HepG2 (cell line): ENCODE measurements around the gene TSPAN31. TPM values are rescaled to one million over a fixed set of nuclear protein-coding genes. Genes with fewer than 3 reads are reported as not detected.
A peak's percentile ranks its signal among the peaks of the same experiment; 100 is the strongest.

Experiments
- ADNP ChIP-seq: sonication (generic); formaldehyde crosslinking; IDR thresholded peaks from 2 replicates; pipeline ENCODE4 v1.4.0; 2020; ENCODE audit warnings: missing genetic modification reagents
- AGO2 ChIP-seq: fragments of 200-400 bp; formaldehyde crosslinking; optimal IDR thresholded peaks from 2 replicates; pipeline ENCODE3; 2017; ENCODE audit warnings: mild to moderate bottlenecking, low read depth, low read length, moderate library complexity
- ATAD3A ChIP-seq: sonication (generic); formaldehyde crosslinking; IDR thresholded peaks from 2 replicates; pipeline ENCODE4 v1.4.0; 2020; ENCODE audit warnings: missing genetic modification reagents
- GPN1 ChIP-seq: sonication (generic); formaldehyde crosslinking; IDR thresholded peaks from 2 replicates; pipeline ENCODE4 v1.5.1; 2020; ENCODE audit warnings: missing genetic modification reagents, borderline replicate concordance
- IKZF4 ChIP-seq: sonication (generic); formaldehyde crosslinking; IDR thresholded peaks from 2 replicates; pipeline ENCODE4 v1.5.1; 2020; ENCODE audit warnings: borderline replicate concordance, mild to moderate bottlenecking, low read depth, missing genetic modification reagents; ENCODE audit errors: not compliant biosample characterization
- JUNB ChIP-seq: sonication (generic); formaldehyde crosslinking; IDR thresholded peaks from 2 replicates; pipeline ENCODE4 v1.8.0; 2022; ENCODE audit warnings: missing genetic modification reagents, mild to moderate bottlenecking, borderline replicate concordance
- NBN ChIP-seq: fragments of 450-650 bp; conservative IDR thresholded peaks from 2 replicates; pipeline ENCODE4 v1.6.1; 2017
- NFE2 ChIP-seq: sonication (generic); formaldehyde crosslinking; IDR thresholded peaks from 2 replicates; pipeline ENCODE4 v1.4.0; 2020; ENCODE audit warnings: missing genetic modification reagents
- PHF5A ChIP-seq: IDR thresholded peaks from one replicate; pipeline ENCODE4 v1.6.1; 2018; ENCODE audit warnings: low read depth, missing genetic modification reagents; ENCODE audit not compliant: unreplicated experiment
- RORA ChIP-seq: sonication (generic); formaldehyde crosslinking; IDR thresholded peaks from 2 replicates; pipeline ENCODE4 v1.5.0; 2020; ENCODE audit warnings: mild to moderate bottlenecking, missing genetic modification reagents, moderate library complexity
- SAFB2 ChIP-seq: sonication (generic); formaldehyde crosslinking; IDR thresholded peaks from 2 replicates; pipeline ENCODE4 v1.5.1; 2020; ENCODE audit warnings: missing genetic modification reagents, low read depth, mild to moderate bottlenecking, borderline replicate concordance
- ZBTB7A ChIP-seq: sonication (generic); formaldehyde crosslinking; IDR thresholded peaks from 2 replicates; pipeline ENCODE4 v1.8.0; 2022; ENCODE audit warnings: mild to moderate bottlenecking, missing genetic modification reagents
- ZNF234 ChIP-seq: sonication (generic); formaldehyde crosslinking; conservative IDR thresholded peaks from 2 replicates; pipeline ENCODE4 v1.5.1; 2020; ENCODE audit warnings: mild to moderate bottlenecking, missing genetic modification reagents
- ZNF777 ChIP-seq: sonication (generic); formaldehyde crosslinking; IDR thresholded peaks from 2 replicates; pipeline ENCODE4 v1.4.0; 2020; ENCODE audit warnings: missing genetic modification reagents
- polyA plus RNA-seq, 8 experiments: library from polyadenylated mRNA; depleted of rRNA in 3 of 8; stranded (reverse) in 7 of 8; unstranded in 1 of 8; fragments of >200 nt; fragmentation: Illumina TruSeq in 4 of 8; extraction: Trizol in 4 of 8; gene quantifications; 2 replicates each; pipeline versions ENCODE4 v1.2.1 to v1.2.3, GENCODE V29; 2011 to 2016; ENCODE audit warnings: low read depth in 4 of 8, missing spikeins in 1 of 8, mixed read lengths in 1 of 8; ENCODE audit not compliant: insufficient read depth in 1 of 8
- total RNA-seq, 5 experiments: library from RNA; depleted of rRNA; stranded (reverse); fragments of >200 nt; fragmentation: Illumina TruSeq; extraction: Trizol; gene quantifications; 2 replicates each; pipeline ENCODE4 v1.2.3, GENCODE V29; 2016; ENCODE audit warnings: low read depth in 1 of 5
- TF ChIP-seq, protein P1 (sequence below): IDR thresholded peaks from 2 replicates; pipeline ENCODE4 v1.6.1; 2016; ENCODE audit warnings: missing biosample characterization, missing genetic modification reagents, low read depth
- TF ChIP-seq, protein P2 (sequence below): sonication (generic); formaldehyde crosslinking; IDR thresholded peaks from 2 replicates; pipeline ENCODE4 v1.5.1; 2020; ENCODE audit warnings: missing genetic modification reagents, mild to moderate bottlenecking, borderline replicate concordance
- TF ChIP-seq, protein P3 (sequence below): IDR thresholded peaks from 2 replicates; pipeline ENCODE4 v1.6.1; 2016
- TF ChIP-seq, protein P4 (sequence below): sonication (generic); formaldehyde crosslinking; IDR thresholded peaks from 2 replicates; pipeline ENCODE4 v1.8.0; 2022; ENCODE audit warnings: missing genetic modification reagents, mild to moderate bottlenecking, borderline replicate concordance
- TF ChIP-seq, protein P5 (sequence below): sonication (generic); formaldehyde crosslinking; IDR thresholded peaks from 2 replicates; pipeline ENCODE4 v1.4.0; 2020; ENCODE audit warnings: missing genetic modification reagents
- TF ChIP-seq, protein P6 (sequence below): sonication (generic); formaldehyde crosslinking; conservative IDR thresholded peaks from 2 replicates; pipeline ENCODE4 v1.8.1; 2023; ENCODE audit warnings: missing genetic modification reagents

TSPAN31 gene
- total and polyA plus RNA-seq, 2 of the 13 experiments (the other 11 are each of a cell fraction or from before 2014, with no cell fraction given): 10.4 to 24.6 TPM

DNA sequence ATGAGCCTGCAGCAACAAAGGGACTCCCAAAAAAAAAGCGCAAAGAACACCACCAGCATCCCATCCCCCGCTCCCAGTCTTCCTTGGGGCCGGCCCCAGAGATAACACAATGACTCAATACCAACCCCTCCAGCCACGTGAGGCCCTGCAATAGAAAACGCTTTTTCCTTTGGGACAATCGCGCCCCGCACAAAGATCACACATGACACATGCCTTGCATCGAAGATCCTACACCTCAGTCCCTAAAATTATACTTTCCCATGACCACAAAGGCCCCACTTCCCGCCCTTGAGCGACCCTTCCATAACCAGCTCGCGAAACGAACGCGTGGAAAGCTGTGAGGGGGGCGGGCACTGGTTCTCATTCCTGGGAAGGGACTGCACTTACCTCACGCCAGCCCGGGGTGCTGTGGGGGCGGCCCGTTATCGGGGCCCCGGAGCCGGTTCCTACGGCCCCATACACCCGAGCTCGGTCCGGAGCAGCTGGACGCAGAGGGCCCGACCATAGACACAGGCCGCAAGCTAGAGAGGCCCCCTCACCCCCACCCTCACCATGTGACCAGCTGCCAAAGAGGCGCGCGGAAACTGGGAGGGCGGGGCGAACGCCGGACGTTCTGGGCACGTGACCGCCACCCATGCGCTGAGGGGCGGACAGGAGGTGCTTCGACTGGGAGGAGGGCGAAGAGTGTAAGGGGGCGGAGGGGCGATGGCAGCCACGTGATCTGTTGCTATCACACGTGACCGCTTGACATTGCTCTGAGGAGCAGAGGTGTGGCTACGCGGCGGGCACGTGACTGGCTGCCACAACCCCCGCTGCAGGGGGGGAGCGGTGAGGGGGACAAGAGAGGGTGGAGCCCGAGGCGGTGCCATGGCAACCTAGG is 7.2 kb downstream of the TSPAN31 start, which contains the start of gene CDK4 (continued):
- TF ChIP-seq, protein P1, sequence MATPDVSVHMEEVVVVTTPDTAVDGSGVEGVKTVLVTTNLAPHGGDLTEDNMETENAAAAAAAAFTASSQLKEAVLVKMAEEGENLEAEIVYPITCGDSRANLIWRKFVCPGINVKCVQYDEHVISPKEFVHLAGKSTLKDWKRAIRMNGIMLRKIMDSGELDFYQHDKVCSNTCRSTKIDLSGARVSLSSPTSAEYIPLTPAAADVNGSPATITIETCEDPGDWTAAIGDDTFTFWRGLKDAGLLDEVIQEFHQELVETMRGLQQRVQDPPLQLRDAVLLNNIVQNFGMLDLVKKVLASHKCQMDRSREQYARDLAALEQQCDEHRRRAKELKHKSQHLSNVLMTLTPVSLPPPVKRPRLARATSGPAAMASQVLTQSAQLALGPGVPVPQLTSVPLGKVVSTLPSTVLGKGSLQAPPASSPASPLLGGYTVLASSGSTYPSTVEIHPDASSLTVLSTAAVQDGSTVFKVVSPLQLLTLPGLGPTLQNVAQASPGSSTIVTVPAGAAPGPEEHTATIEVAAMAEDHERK: no peak; the same call in 1 of the 2 replicates
- TF ChIP-seq ZBTB7A (CRISPR knock-in tag) (peak; percentile 69; the same call in 1 of the 2 replicates), ZNF777 (peak; percentile 73), SAFB2 (CRISPR knock-in tag) (peak; percentile 89; the same call in 1 of the 2 replicates), GPN1 (CRISPR knock-in tag) (no peak), NBN (no peak), PHF5A (CRISPR knock-in tag) (peak; percentile 27), RORA (CRISPR knock-in tag) (no peak), ATAD3A (CRISPR knock-in tag) (no peak), NFE2 (CRISPR knock-in tag) (no peak; the same call in 1 of the 2 replicates), IKZF4 (peak; percentile 50), ZNF234 (CRISPR knock-in tag) (no peak), JUNB (CRISPR knock-in tag) (no peak), AGO2 (peak; percentile 90), ADNP (CRISPR knock-in tag) (no peak)
- TF ChIP-seq, protein P2, sequence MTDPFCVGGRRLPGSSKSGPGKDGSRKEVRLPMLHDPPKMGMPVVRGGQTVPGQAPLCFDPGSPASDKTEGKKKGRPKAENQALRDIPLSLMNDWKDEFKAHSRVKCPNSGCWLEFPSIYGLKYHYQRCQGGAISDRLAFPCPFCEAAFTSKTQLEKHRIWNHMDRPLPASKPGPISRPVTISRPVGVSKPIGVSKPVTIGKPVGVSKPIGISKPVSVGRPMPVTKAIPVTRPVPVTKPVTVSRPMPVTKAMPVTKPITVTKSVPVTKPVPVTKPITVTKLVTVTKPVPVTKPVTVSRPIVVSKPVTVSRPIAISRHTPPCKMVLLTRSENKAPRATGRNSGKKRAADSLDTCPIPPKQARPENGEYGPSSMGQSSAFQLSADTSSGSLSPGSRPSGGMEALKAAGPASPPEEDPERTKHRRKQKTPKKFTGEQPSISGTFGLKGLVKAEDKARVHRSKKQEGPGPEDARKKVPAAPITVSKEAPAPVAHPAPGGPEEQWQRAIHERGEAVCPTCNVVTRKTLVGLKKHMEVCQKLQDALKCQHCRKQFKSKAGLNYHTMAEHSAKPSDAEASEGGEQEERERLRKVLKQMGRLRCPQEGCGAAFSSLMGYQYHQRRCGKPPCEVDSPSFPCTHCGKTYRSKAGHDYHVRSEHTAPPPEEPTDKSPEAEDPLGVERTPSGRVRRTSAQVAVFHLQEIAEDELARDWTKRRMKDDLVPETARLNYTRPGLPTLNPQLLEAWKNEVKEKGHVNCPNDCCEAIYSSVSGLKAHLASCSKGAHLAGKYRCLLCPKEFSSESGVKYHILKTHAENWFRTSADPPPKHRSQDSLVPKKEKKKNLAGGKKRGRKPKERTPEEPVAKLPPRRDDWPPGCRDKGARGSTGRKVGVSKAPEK (CRISPR knock-in tag): peak; percentile 80; the same call in 1 of the 2 replicates
- TF ChIP-seq, protein P3, sequence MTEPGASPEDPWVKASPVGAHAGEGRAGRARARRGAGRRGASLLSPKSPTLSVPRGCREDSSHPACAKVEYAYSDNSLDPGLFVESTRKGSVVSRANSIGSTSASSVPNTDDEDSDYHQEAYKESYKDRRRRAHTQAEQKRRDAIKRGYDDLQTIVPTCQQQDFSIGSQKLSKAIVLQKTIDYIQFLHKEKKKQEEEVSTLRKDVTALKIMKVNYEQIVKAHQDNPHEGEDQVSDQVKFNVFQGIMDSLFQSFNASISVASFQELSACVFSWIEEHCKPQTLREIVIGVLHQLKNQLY (CRISPR knock-in tag): peak; percentile 96
- TF ChIP-seq, protein P4, sequence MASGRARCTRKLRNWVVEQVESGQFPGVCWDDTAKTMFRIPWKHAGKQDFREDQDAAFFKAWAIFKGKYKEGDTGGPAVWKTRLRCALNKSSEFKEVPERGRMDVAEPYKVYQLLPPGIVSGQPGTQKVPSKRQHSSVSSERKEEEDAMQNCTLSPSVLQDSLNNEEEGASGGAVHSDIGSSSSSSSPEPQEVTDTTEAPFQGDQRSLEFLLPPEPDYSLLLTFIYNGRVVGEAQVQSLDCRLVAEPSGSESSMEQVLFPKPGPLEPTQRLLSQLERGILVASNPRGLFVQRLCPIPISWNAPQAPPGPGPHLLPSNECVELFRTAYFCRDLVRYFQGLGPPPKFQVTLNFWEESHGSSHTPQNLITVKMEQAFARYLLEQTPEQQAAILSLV (CRISPR knock-in tag): peak; percentile 80; the same call in 1 of the 2 replicates
- TF ChIP-seq, protein P5, sequence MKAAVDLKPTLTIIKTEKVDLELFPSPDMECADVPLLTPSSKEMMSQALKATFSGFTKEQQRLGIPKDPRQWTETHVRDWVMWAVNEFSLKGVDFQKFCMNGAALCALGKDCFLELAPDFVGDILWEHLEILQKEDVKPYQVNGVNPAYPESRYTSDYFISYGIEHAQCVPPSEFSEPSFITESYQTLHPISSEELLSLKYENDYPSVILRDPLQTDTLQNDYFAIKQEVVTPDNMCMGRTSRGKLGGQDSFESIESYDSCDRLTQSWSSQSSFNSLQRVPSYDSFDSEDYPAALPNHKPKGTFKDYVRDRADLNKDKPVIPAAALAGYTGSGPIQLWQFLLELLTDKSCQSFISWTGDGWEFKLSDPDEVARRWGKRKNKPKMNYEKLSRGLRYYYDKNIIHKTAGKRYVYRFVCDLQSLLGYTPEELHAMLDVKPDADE (CRISPR knock-in tag): no peak
- TF ChIP-seq, protein P6, sequence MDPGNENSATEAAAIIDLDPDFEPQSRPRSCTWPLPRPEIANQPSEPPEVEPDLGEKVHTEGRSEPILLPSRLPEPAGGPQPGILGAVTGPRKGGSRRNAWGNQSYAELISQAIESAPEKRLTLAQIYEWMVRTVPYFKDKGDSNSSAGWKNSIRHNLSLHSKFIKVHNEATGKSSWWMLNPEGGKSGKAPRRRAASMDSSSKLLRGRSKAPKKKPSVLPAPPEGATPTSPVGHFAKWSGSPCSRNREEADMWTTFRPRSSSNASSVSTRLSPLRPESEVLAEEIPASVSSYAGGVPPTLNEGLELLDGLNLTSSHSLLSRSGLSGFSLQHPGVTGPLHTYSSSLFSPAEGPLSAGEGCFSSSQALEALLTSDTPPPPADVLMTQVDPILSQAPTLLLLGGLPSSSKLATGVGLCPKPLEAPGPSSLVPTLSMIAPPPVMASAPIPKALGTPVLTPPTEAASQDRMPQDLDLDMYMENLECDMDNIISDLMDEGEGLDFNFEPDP: 0 out of 2 replicates have a peak, but pooled peaks have one; percentile 3
